HG03060 (cell line): Measurements from ENCODE around the gene G3BP1.
"Not testable (repeated sequence)": the region's sequence is repeated elsewhere in the genome, so short reads cannot be mapped to it uniquely, and the experiment has no call there.

Experiments used
- ATAC-seq: cut with Tn5 transposase; IDR thresholded peaks from one replicate; pipeline ENCODE4 v1.9.1; 2021; ENCODE audit warnings: low read depth, moderate number of reproducible peaks; ENCODE audit not compliant: unreplicated experiment

The G3BP1 gene

GRCh38 chr5:151855701-151856100 lies 83.9 kb downstream of the G3BP1 start:
- ATAC-seq: no peak

DNA sequence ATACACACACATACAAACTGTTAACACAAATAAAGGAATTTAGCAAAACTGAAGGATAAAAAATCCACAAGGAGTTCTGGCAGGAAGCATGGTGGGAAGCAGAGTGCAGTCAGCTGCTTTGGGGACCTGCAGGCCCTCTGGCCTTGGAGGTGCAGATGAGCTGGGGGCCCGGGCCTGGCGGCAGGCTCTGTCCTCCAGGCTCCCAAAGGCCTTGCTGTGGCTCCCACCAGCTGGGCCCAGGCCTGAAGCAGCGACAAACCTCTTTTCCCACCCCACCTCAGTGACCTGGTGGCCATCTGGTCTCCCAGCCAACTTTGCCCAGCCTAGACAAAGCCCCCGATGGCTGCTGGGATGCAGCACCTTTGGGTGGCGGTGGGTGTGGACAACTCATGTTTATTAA lies 85.1 kb downstream of the G3BP1 start:
- no peak for ATAC-seq

DNA sequence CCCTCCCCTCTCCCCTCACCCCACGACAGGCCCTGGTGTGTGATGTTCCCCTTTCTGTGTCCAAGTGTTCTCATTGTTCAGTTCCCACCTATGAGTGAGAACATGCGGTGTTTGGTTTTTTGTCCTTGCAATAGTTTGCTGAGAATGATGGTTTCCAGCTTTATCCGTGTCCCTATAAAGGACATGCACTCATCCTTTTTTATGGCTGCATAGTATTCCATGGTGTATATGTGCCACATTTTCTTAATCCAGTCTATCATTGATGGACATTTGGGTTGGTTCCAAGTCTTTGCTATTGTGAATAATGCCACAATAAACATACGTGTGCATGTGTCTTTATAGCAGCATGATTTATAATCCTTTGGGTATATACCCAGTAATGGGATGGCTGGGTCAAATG lies 89.1 kb downstream of the G3BP1 start:
- ATAC-seq: not testable (repeated sequence)
